Stimulated activated CD8-positive, alpha-beta memory T cell treated with anti-CD3 and anti-CD28 coated beads, Interleukin-2, amount 100 ng/mL, for 1 hour (primary cell): Measurements from ENCODE around the gene ADAMTS14.

Source experiments
- DNase-seq, 2 donors: peaks; one replicate each; pipeline ENCODE4 v3.0.0-alpha.2; 2020; ENCODE audit warnings: low read depth in 2 of 2

ADAMTS14 gene

DNA sequence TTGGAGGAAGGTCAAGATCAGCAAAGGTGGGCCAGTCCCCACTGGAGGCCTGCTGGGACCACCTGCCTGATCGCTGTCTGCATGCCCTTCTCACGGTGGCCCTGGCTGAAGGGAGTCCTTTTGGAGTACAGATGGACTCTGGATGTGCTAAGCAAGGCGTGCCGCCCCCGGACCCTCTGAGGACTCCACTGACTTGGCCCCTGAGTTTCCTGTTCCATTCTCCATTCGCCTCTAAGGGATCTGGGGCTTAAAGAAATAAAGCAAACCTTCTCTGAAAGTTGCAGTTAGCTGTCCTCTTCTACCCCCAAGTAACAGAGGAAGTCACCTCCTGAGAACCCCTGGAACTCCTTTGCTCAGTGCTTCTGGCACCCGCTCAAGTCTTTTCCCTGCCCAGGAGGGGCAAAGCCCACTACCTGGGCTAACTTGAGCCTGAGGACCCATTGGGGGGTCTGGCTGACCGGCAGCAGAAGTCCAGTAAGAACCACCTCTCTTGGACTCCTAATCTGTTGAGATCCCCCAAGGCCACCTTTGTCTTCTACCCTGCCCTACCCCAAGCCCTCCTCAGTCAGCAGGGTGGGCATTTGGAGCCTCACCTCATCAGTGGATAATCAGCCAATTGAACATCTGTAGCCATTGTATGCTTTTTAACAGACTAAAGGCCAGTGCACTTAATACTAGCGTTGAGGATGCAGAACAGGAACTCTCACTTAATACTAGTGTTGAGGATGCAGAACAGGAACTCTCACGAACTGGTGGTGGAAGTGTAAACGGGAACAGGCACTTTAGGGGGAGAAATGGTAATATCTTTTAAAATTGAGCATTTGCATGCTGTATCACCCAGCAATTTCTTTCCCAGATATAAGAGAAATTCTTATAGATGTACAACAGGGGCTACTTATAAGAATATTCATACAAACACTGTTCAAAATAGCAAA, 110.7 kb downstream of the ADAMTS14 start:
- DNase-seq = no peak

DNA sequence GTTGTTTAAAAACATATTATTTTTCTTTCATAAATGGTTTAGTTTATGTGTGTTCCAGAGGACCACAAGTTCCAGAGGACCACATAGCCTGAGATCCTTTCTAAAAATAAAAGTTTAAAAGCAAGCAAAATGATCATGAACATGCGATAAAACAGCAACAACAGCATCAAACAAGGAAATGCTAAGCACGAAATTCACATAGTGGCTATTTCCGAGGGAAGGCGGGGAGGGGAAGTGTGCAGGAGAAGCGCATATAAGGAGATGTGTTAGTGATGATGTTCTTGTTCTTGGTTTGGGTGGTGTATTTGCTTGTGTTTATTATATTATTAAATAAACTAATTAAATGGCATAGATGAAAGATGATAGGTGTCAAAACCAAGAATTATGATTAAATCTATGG, 111.7 kb downstream of the ADAMTS14 start:
- no peak for DNase-seq

DNA sequence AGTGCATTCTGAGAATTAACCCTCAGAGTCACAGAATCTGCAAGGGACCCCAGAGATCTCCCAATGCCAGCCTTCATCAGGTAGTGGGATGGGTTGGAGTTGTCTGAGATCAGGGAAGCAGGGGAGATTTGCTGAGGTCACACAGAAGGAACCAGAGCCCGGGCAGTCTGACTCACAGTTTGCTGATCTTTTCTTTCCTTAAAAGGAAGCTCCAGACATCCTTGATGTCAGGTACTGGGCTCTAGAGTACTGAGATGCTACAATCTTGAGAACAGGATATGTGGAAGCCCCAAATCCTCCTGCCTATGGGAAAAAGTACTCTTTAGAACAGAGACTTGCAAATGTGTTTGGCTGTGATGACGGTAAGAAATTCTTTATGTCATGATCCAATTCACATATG, 112.2 kb downstream of the ADAMTS14 start:
- no peak for DNase-seq

DNA sequence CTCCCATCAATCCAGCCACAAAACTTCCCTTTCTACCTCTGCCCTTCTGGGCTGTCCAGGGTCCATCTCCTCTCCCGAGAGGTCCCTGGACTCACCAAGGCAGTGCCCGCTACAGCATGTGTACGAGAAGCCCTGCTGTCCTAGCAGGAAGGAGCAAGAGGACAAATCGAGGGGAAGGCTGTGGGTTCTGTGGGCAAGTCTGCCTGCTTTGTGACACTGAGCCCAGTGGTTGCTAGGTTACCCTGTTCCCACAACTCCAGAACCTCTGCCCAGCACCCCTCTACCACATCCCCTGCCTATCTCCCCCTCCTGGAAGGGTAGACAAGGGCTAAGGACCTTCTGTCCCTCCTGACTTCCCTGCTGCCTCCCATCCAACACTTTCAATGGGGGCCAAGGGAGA, 112.9 kb downstream of the ADAMTS14 start, which contains the start of gene TBATA:
Gene TBATA, minus strand, starts transcription at position 188 of the 400 bp plus-strand sequence. CDS start 1,998 bp downstream, outside the sequence.
- DNase-seq = no peak

DNA sequence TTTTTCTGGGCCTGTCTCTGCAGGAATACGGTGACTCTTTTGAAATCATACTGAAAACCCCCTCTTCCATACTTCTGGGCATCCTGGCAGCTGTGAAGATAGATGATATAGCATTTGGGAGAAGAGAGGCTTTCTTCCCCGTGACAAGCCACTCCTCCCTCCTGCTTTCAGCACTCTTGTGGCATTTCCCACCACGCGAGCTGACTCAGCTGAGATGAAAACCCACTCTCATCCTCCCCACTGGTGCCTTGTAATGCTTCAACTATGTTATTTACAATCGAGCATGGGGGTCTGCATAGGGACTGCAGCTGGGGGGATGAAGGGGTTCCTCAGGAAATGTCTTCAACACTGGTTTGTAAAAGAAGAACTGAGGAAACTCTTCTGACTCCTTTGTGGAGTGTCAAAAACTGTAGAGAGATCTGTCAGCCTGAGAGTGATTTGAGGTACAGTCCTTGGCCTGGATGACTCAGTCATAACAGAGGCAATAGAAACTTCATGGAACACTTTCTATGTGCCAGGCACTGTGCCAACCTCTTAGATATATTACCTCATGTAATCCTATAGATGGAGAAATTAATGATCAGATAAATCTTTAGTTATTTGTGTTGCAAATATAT, 114.6 kb downstream of the ADAMTS14 start:
- DNase-seq = no peak

DNA sequence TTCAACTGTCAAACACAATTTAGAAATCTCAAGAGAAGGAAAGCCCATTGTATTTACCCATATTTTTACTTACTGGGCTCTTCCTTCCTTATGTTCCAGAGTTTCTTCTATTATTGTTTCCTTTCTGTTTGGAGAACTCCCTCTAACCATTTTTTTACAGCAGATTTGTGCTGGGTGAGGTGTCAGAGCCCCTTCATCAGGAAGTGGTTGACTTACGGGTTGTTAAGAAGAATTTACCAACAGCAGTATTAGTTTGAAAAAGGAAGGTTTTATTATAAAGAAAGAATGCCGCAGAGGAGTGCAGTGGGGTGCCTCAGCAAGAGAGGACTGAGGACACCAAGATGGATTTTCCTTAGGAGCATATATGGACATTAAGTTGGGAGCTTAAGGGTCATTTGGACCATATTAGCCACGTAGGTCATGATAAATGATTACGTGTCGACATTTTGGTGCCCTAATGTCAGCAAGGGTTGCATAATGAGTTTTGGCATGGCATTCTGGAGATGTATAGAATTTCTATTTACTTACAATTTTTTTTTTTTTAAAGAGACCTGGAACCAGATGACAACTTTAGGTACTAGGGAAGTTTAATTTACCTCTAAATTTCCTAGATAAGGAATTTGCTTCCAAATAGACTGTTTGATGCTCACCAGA, 119.2 kb downstream of the ADAMTS14 start:
- no peak for DNase-seq

DNA sequence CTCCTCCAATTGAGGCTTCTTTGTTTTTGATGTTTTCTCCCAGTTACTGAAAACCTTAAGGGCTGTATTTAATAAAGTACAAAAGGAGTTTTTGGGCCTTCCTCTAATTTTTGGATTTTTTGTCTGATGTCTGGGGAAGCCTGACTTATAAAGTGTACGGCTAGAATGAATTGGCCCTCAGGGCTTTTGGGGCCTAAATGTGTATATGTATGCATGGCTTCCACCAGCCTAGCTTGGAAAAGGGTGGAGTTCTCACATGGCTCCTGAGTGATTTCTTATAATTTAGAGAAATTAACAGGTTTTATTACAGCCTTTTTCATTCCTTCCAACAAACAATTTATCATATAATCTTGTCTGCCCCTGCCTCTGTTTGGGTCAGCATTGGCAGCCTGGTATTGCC, 123.3 kb downstream of the ADAMTS14 start:
- no peak for DNase-seq

DNA sequence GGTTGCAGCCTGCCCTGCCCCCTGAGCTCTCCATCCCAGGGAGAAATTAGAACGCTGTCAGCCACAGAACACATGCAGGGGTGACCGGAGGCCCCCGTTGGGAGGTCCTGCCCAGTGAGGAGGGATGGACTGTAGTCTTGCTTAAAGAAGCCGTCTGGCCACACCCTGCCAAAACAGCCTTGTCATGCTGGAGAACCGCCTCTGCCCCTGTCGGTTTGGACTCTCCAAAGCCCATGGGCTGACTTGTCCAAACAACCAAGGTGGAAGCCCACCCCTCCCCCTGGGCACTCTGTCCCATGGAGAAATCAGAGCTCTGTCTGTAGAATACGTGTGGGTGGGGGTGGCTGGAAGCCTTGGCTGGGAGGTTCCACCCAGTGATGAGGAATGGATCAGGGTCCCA, 125.5 kb downstream of the ADAMTS14 start:
- no peak for DNase-seq

DNA sequence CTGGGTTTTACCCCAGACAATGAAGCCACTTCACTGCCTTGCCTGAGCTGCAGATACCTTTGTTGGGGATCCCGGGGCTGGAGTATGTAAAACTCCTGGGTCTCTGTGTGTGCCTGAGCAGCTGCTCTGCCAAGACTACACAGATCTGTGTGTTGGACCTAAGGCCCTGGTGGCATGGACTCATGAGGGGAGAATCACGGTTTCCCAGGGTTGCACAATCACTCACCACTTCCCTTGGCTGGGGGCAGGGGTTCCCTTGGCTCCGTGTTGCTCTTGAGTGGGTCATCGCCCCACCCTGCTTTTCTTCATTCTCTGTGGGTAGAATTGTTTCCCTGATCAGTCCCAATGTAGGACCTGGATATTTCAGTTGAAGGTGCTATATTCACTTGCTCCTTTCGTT, 126.8 kb downstream of the ADAMTS14 start:
- DNase-seq = no peak

DNA sequence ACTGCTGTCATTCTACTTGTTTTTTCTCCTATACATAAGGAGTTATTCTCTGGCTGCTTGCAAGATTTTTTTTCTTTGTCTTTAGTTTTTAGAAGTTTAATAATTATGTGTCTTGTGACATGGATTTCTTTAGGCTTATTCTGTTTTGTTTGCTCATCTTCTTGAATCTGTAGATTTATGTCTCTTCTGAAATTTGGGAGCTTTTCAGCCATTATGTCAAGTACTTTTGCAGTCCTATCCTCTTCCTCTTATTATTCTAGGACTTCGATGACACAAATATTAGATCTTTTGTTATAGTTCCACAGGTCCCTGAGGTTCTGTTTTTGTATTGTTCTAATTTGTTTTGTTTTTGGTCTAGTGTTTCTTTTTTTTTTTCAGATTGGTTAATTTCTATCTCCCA, 129.5 kb downstream of the ADAMTS14 start:
- DNase-seq = no peak

DNA sequence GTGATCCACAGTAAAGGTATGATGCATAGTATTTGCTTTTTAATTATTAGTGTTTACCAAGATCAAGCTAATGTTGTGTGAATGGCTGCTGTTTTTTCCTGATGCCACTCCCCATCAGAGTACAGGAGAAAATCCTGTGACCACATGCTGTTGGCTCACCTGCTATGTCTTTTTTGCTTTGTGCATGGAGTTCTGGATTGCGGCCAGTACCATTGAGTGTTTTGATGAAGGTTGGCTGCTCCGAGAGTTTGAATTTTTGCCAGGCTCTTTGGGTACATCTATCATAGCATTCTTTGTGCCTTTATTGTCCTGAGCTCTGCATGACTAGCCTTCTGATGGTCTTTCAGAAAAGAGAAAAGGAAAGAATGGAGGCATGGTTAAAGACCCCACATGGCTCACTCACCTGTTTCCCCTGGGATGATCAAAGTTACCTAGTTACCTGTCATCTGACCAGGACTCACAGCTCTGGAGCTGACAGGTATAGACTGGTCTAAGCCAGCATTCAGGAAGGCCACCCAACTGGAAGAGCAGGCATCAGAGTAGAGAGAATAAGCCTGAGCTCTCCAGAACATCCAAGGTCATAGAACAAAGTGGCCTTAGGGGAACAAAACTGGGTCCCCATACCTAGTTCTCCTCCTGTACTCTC, 131.6 kb downstream of the ADAMTS14 start:
- no peak for DNase-seq

DNA sequence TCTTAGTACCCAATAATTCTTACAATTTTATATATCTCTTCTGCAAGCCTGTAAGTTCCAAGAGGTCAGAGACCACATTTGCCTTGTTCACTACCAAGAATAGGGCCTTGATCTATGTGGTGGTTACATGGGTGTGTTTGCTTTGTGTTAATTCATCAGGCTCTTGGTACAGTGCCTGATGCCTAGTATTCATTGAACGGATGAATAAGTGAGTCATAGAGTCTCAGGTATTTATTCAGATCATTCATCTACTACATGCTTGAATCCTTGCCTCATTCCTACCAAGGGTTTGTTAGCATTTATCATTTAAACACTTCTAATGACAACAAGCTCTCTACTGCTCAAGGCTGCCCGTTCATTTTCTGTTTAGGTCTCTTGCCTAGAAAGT, 132.1 kb downstream of the ADAMTS14 start:
- DNase-seq = no peak

DNA sequence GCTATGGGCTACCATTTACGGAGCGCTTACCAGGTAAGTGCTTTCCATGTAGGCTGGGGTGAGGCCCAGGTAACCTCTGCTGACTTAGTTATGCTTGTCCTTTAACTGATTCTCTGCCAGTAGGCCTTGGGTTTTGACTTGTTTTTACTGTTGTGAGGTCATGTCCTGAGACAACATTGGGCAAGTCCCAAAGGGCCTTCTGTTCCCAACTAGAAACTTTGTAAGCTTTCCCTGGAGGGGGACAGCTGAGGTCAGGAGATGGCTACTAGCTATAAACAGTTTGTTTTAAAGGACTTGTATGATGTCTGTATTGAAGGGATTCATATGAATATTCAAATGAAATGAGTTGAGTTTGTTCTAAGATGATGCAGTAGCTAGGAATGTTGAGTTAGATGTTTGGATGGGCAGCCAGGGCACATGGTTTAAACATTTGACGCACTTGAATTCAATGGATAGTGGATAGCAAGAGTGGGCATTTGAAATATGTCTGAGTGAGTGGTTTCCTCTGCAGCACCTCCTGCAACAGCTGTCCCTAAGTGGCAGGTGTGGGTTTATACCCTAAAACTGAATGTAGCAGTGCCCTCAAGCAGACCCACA, 133.4 kb downstream of the ADAMTS14 start:
- no peak for DNase-seq

DNA sequence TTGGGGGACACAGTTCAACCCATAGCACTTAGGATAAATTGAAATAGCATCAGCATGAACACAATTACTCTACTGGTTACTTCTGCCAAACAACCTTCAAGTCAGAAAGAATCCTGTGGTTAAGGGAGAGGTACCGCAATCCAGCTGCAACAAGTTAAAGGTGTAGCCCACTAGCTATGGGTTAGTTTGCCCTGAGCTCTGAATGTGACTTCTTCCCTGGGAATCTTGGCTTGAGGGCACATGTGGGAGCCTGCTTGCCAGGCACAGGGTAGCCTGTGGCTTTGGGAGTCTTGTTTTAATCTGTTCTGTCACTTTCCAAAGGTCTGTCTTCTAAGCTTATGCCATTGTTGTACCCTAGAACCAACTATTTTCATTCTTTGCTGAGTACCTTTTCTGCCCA, 134.5 kb downstream of the ADAMTS14 start:
- no peak for DNase-seq

DNA sequence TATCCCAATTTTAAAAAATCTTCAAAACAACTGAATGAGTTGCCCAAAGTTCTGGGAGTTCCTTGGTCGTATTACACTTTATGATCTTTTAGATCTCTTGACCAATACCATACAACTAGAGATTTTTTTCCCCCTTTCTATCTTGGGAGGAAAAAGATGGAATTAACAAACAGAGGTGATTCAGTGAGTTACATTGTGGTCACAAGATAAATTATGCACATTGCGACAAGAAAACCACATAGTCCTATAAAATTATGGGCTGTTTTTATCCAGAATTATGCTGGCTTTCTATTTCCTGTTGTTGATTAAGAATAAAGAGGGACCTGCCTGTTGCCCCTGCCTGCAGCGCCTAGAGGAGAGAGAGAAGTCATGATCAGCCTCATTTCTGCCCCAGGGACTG, 135.2 kb downstream of the ADAMTS14 start:
- no peak for DNase-seq

DNA sequence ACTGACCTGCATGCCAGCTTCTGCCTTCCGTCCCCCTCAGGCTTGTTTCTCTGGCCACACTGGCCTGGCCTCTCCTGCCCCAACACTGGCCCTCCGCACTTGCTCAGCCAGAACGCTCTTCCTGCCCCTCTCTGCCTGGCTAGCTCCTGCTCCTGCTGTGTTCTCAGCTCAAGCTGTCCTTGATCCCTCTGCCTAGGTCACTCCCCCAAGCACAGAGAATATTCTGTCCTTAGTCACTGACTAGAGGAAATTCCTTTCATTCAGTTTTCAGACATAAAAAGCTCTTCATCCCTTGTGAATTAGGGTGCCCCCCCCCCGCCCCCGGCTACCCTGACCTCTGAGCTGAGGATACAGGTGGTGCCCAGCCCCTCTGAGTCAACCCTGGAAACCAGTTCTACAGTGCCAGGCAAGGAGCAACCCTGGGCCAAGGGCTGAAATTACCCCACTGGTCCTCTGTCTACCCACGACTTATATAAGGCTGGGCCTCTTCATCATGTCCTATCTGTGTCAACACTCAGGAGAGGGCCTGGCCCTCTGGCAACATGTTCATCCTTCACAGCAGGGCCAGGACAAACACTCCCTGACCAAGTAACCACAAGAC, 136.8 kb downstream of the ADAMTS14 start:
- no peak for DNase-seq

DNA sequence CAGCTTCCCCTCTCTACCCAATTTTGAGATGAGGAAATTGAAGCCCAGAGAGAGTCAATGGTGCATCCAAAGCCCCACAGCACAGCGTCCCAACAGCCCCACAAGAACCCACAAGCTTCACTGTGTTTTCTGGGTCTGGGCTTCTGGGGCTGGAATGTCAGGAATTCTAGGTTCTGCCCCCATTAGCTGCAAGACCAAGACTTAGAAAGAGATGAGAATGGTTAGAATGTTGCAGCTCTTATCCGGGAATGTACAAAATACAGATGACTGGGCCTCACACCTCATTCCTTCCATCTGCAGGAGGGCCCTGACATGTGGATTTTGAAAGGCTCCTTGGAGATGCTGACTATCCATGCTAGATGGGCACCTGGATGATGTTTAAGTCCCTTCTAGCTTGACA, 137.4 kb downstream of the ADAMTS14 start:
- no peak for DNase-seq

DNA sequence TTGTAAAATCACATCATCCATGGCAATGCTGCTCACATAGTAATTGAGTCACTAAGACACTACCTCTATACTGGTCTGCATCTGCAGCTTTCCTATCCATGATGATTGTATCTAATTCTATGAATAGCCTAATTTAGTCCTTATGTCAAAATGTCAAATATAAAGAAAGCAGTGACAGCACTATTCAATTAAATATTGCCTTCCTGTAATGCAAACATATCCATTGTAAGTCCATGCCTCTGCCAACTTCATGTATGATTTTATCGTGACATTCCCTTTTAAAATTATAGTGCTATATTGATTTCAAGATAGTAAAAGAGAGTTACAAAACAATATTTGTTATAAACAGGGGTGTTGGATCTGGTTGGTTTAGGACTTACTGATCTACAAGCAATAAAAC, 138.7 kb downstream of the ADAMTS14 start:
- DNase-seq = no peak

DNA sequence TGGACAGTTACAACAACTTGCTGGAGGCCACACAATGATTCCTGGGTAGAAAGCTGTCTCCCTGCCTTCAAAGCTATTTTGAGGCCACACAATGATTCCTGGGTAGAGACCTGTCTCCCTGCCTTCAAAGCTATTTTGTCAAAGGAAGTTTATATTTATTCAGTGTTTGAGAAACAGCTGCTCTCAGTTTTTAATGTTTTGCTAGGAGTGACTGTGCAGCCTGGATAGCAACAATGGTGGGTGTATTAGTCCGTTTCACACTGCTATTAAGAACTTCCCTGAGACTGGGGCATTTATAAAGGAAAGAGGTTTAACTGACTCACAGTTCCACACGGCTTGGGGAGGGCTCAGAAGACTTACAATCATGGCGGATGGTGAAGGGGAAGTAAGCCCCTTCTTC, 139.6 kb downstream of the ADAMTS14 start:
- DNase-seq = no peak
